Right renal pelvis (tissue), 4 donors: Measurements from ENCODE around the gene DPPA4. TPM values are rescaled to one million over a fixed set of nuclear protein-coding genes. Genes with fewer than 3 reads are reported as not detected.

Source experiments
- DNase-seq, 4 donors: peaks; one replicate each; pipeline ENCODE4 v3.0.0-alpha.2; 2013; ENCODE audit warnings: low read depth in 4 of 4, low spot score in 3 of 4, missing footprints in 1 of 4
- polyA plus RNA-seq, 4 donors: library from polyadenylated mRNA; unstranded; fragments of 120-200 nt; gene quantifications; one replicate each; pipeline ENCODE4 v1.2.1, GENCODE V29; 2013; ENCODE audit not compliant: insufficient read length in 4 of 4

DPPA4 gene
- polyA plus RNA-seq, 4 donors, result 3.4 to 5.3 (median 4.3) TPM

DNA sequence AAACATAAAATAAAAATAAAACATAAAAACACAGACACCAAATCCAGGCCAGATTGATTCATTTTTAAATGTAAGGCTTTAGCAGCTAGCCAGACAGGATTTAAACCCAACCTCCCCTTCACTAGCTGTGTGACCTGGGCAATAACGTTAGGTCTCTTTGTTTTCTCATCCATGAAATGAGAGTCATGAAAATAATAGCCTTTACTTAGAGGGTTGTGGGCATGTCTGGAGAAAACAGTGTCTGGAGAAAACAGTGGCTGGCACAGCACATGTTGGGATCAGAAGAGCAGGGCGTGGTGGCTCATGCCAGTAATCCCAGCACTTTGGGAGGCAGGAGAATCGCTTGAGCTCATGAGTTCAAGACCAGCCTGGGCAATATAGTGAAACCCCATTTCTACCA lies 1.9 kb upstream of the DPPA4 start:
- no peak for DNase-seq

DNA sequence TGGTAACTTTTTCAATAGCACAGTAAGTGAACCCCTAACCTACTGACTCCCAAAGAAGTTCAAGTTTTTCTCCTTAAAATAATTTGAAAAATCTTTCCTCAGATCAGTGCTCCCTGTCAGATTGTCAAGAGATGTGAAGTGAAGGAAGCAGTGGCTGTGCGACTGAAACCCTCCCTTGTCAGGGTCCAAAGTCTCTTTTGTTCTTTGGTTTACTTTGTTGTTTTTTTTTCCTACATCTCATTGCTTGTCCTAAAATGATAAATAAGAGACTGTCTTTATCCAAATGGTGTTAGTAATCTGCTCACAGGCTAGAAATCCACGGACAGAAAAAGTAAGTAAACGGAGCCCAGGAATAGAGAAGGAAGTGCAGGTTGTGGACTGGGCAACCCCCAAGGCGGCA lies 976 bp upstream of the DPPA4 start:
- DNase-seq, result no peak

DNA sequence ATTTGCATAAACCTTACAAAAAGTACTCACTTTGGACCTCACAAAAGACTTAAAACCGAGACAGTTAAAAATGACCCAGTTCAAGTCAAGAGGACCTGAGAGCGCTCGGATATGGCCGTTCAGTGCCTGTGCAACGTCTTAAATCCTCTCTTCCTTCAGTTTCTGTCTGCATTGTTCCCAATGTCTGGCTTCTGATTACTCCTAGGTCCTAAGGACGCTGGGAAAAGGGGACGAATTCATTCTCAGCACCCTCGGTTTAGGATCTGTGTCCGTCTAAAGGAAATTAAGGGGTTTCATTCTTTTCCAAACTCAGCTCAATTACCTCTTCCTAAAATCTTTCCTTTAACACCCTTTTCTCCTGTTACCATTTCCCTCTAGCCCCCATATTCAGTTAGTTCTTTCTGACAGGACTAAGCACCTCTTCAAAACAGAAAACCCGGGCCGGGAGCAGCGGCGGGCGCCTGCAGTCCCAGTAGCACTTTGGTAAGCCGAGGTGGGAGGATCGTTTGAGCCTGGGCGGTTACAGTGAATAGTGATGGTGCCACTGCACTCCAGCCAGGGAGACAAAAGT lies 970 bp downstream of the DPPA4 start:
- DNase-seq, result no peak

DNA sequence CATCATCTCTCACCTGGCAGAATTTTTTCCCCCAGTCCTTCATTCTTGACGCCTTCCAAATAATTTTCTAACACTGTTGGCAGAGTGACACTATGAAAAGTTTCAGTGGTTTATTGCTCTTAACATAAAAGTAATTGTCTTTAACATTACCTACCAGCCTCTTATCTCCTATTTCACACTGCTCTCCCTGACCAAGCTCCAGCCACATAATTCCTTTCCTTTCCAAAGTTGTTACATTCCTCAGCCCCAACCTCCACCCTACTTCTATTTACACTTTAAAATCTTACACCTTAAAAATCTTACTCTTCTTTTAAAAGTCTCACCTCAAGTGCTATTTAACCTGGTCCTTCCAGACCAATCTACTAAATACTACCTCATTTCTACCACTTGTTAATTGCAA lies 2.8 kb downstream of the DPPA4 start:
- no peak for DNase-seq

DNA sequence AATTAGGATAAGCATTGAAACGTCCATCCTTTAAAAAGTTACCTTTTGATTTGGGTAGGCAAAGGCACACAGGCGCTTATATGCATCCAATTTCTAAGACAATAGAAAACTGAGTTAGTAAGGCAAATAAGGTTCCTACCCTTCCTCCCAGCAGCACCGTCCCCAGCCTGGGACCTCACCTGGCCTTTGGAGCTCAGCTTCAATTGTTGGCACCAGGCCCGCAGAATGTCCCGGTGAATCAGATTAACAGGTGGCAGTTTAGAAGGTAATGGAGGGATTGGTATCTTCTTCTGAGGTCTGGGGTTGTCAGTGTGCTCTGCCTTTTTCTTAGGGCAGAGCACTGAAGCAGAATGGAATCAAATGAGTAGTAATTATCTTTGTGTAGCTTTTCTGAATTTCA lies 5.7 kb downstream of the DPPA4 start:
- DNase-seq, result no peak

DNA sequence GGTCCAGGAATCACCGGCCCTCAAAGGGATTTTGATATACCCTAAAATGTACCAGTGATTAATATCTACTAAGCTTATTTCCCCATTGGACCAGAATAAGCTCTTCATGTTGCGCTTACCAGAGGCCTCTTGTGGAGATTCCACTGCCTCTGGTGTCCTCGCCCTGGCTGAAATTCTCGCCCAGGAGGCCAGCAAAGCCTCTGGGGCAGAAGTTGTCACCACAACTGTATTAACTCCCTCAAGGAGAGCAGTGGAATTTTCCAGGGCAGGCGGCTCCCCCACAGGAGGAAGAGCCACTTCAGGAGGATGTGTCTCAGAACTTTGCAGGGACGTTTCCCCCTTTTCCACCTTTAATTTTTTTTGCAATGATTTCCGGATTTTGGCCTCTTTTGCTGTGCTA lies 6.9 kb downstream of the DPPA4 start:
- DNase-seq, result no peak

DNA sequence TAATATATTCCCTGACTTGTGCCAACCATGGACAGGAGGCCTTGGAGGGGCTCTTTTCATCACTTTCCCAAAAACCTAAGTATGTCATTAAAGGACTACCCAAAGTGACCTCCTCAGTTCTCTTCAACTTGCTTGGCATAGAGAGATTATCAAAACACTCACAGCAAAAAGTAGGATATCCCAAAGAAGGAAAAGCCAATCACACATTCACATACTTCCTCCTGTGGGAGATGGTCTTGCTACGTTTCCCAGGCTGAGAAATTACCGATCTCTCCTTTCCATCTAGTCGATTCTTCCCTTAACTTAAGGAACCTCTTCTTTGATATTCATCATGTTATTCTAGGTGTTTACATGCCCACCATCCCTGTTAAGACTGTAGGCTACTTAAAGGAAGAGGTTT lies 9.1 kb downstream of the DPPA4 start:
- no peak for DNase-seq

DNA sequence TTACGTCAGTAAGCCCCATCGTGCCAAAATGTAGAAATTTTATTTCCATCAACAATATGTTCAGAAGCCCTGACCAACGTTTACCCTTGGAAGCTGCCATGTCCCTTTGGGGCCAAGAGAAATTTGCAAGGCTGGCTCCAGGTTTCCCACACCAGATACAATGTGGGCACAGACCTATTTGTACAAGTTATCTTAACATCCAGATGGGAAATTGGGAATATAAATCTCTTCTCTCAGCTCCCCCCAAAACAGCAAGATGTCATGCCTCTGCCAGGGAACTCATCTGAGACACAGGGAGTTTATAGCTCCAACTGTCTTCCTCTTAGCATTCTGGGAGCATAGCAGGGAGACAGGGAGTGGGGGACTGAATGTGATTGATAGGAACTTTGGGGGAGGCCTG lies 11.7 kb downstream of the DPPA4 start:
- DNase-seq, result no peak

DNA sequence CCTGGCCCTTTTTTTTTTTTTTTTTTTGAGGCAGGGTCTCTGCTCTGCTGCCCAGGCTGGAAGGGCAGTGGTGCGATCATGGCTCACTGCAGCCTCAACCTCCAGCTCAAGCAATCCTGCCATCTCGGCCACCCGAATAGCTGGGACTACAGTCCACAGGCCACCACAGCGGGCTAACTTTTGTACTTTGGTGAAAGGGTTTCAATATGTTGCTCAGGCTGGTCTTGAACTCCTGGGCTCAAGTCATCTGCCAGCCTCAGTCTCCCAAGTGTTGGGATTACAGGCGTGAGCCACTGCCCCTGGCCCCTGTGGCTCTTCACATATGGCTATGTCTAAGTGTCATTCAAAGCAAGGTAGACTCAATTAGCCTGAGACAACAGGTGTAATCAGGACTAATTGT lies 12.2 kb downstream of the DPPA4 start:
- DNase-seq, result no peak

DNA sequence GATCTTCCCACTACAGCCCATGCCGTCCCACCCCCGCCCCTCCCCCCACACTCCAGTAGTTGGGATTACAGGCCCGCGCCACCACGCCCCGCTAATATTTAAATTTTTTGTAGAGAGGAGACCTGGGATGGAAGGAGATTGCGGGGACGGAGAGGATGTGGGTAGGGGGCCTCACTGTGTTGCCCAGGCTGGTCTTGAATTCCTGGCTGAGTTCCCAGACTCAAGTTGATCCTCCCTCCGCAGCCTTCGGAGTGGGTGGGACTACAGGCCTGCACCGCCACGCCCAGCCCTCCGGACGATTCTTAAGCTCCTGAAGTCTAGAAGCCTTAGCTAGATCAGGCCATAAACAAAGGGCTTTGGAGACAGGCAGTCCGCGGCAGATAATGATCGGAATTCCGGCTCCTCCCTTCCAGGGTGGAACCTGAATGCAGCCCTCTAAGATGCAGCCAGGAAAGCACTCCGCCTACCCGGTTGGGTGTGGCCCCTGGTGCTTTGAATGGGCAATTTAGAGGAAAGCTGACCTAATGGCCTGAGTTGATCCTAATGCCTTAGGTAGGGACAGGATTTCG lies 21.1 kb downstream of the DPPA4 start, which contains the start of gene DPPA2:
TSS of gene DPPA2 (minus strand) at position 356 of the 569 bp plus-strand sequence. CDS start 1,975 bp downstream, outside the sequence.
- no peak for DNase-seq

DNA sequence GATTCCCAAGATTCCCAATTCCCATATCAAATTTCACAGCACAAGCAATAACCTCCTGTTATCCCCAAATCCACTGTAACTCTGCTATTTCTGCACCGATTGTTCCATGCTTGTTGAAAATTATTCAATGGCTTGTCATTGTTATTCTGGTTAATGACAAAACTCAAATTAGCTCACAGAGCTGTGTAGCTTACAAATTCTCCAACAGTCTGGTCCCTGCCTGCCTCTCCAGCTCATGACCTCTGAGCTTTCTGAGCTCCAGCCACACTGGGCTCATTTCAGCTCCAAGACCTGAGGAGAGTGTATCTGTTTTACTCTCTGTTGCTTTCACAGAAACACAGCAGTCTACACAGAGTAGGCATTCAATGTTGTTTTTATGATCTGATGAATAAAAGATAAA lies 24.3 kb downstream of the DPPA4 start:
- no peak for DNase-seq

DNA sequence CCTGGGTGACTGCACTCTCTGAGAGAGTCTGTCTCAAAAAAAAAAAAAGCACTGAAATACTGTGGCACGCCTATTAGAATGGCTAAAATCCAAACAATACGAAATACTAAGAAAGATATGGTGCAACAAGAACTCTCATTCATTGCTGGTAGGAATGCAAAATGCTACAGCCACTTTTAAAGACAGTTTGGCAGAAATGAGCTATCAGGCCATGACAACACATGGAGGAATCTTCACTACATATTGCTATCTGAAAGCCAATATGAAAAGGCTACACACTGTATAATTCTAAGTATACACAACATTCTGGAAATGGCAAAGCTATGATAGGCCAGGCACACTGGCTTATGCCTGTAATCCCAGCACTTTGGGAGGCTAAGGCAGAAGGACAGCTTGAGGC lies 39.9 kb downstream of the DPPA4 start:
- no peak for DNase-seq

DNA sequence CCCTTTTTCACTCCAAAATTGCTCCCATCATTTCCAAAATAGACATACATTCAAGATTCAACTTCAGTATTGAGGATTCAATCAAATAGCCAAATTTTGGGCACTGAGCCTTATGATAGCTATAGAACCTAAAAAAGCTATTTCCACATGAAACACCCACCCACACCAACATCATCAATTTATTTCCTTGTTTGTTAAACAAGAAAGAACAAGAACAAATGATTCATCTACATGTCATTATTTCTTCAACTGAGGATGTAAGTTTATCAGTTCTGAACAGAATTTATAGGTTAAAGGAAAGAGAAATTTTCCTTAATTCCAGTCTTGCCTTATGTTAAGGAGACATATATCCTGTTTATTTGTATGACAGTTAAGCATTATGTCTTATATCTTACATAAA lies 53.3 kb downstream of the DPPA4 start:
- no peak for DNase-seq

DNA sequence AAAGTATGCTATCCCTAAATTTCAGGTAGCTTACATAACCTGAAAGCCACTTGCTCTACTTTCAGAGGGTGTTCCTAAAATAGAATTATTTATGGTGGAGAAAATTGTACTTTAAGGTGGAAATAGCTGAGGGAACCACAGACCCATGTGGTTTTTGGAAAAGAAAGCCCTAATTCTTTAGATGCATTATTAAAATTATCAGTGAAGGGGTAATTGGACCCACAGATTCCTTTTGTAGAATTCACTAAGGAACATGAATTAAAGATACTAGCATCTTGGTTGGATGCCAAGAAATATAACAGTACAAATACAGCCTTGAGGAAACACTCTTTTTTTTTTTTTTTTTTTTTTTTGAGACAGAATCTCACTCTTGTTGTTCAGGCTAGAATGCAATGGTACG lies 58.8 kb downstream of the DPPA4 start:
- DNase-seq, result no peak

DNA sequence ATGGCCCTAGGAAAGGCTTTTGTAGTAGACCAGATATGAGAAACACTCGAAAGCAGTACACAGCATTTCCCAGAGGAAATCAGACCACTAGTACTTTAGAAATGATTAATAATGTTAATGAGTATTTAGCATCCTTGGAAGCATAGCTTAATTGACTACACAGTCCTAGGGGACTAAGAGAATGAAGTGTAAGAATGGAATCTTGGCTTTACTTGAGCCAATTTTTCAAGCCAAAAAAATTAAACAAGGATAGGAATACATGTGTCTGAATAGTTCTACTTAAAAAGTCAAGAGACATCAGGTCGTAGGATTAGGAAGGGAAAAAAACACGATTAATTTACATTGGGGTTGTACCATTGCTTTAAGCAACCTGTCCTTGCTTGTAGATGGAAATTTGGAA lies 59.2 kb downstream of the DPPA4 start:
- no peak for DNase-seq

Other genes starting within 250 kb of the DPPA4 start
- gene MORC1, start 219.4 kb downstream of the DPPA4 start, polyA plus RNA-seq, result under 1 TPM; 0.40 to 0.82 (median 0.71) TPM
- gene C3orf85, start 200.8 kb downstream of the DPPA4 start, polyA plus RNA-seq, result 10 to 100 TPM; 14.6 to 20.4 (median 16.5) TPM
- 1 to 10 TPM in 2 of 4 donors, under 1 TPM in 2; 0.81 to 1.2 (median 1.1) TPM for gene DPPA2, start 21.0 kb downstream of the DPPA4 start, polyA plus RNA-seq